B cell (primary cell): ENCODE results near the gene MEIS2. TPM values are rescaled to one million over a fixed set of nuclear protein-coding genes. Genes with fewer than 3 reads are reported as not detected.

Experiments used
- ATAC-seq: fragments of 200-7000 bp; cut with Tn5 transposase; one replicate; pipeline ENCODE4 v1.10.0; 2021; ENCODE audit warnings: low read depth, mild to moderate bottlenecking, moderate number of reproducible peaks, moderate library complexity
- CTCF ChIA-PET: fragments of 350-600 bp; sonication (Branson Sonifier 250); formaldehyde crosslinking; loops from one replicate; lab custom pipeline; 2021; ENCODE audit warnings: antibody characterized with exemption, inconsistent platforms; lab: Charles Lee
- POLR2A ChIA-PET: fragments of 350-600 bp; sonication (Branson Sonifier 250); formaldehyde crosslinking; loops from one replicate; lab custom pipeline; 2021; ENCODE audit warnings: antibody characterized with exemption; lab: Charles Lee
- DNase-seq: peaks from one replicate; pipeline ENCODE4 v3.0.0; 2013
- H2AFZ ChIP-seq: 2 replicates; pipeline ENCODE4 v1.6.1; 2012; ENCODE audit warnings: mild to moderate bottlenecking, low read depth, low read length; ENCODE audit not compliant: insufficient read depth, poor library complexity, severe bottlenecking
- H3K27ac ChIP-seq, 2 donors: 1 replicate in 1 of 2; 2 replicates in 1 of 2; pipeline ENCODE4 v1.5.1; 2012 to 2013; ENCODE audit warnings: low read length in 2 of 2, mild to moderate bottlenecking in 2 of 2, moderate library complexity in 1 of 2
- H3K27me3 ChIP-seq, 4 experiments: fragments of 200-600 bp in 1 of 4; sonication (generic) in 1 of 4; replicated peaks in 1 of 4; 1 replicate in 2 of 4; 2 replicates in 2 of 4; pipeline versions ENCODE4 v1.6.1 to v1.7.0; 2013 to 2016; ENCODE audit warnings: low read length in 3 of 4, mild to moderate bottlenecking in 2 of 4, mixed read lengths in 1 of 4, moderate library complexity in 1 of 4; ENCODE audit not compliant: insufficient read depth in 4 of 4, control insufficient read depth in 3 of 4; ENCODE audit errors: control extremely low read depth in 1 of 4
- H3K36me3 ChIP-seq, 2 experiments: replicated peaks in 1 of 2; 1 replicate in 1 of 2; 2 replicates in 1 of 2; pipeline versions ENCODE4 v1.6.1 to v1.7.1; 2013; ENCODE audit warnings: low read length in 1 of 2; ENCODE audit not compliant: insufficient read depth in 2 of 2, control insufficient read depth in 1 of 2; ENCODE audit errors: control extremely low read depth in 1 of 2, extremely low read depth in 1 of 2
- H3K4me1 ChIP-seq, 2 donors: fragments of 200-600 bp in 1 of 2; sonication (generic) in 1 of 2; 1 replicate in 1 of 2; 2 replicates in 1 of 2; pipeline versions ENCODE4 v1.5.1 to v1.6.1; 2013 to 2017; ENCODE audit warnings: low read length in 2 of 2; ENCODE audit not compliant: control insufficient read depth in 2 of 2, insufficient read depth in 2 of 2
- H3K4me2 ChIP-seq: replicated peaks from 2 replicates; pipeline ENCODE3; 2012; ENCODE audit warnings: mild to moderate bottlenecking, low read depth, low read length; ENCODE audit not compliant: poor library complexity, severe bottlenecking
- H3K4me3 ChIP-seq, 5 experiments: fragments of 200-600 bp in 1 of 5; sonication (generic) in 1 of 5; 1 replicate in 3 of 5; 2 replicates in 2 of 5; pipeline versions ENCODE4 v1.5.1 to v1.7.0; 2011 to 2016; ENCODE audit warnings: low read length in 4 of 5, mild to moderate bottlenecking in 4 of 5, low read depth in 2 of 5, control low read depth in 1 of 5, moderate library complexity in 1 of 5; ENCODE audit not compliant: insufficient read depth in 1 of 5; ENCODE audit errors: control extremely low read depth in 1 of 5, extremely low read depth in 1 of 5
- H3K79me2 ChIP-seq: fragments of 200-600 bp; sonication (generic); one replicate; pipeline ENCODE4 v1.6.0; 2016; ENCODE audit warnings: low read length; ENCODE audit not compliant: control insufficient read depth, insufficient read depth
- H3K9ac ChIP-seq: fragments of 200-600 bp; sonication (generic); 2 replicates; pipeline ENCODE4 v1.6.1; 2017; ENCODE audit warnings: mild to moderate bottlenecking, low read length, moderate library complexity
- H3K9me3 ChIP-seq, 3 donors: one replicate each; pipeline versions ENCODE4 v1.6.1 to v1.7.1; 2013; ENCODE audit warnings: low read length in 2 of 3; ENCODE audit not compliant: control insufficient read depth in 2 of 3, insufficient read depth in 1 of 3; ENCODE audit errors: control extremely low read depth in 1 of 3
- H4K20me1 ChIP-seq: 2 replicates; pipeline ENCODE4 v1.6.0; 2012; ENCODE audit warnings: mild to moderate bottlenecking, low read length; ENCODE audit not compliant: insufficient read depth, control insufficient read depth, poor library complexity, severe bottlenecking
- H3K27ac Mint-ChIP-seq: one replicate; pipeline ENCODE4 v1.8.0; 2021; ENCODE audit warnings: mixed read lengths
- H3K27me3 Mint-ChIP-seq: one replicate; pipeline ENCODE4 v1.8.0; 2021; ENCODE audit warnings: mixed read lengths
- H3K4me1 Mint-ChIP-seq: one replicate; pipeline ENCODE4 v1.8.0; 2021; ENCODE audit warnings: mixed read lengths
- H3K4me3 Mint-ChIP-seq: one replicate; pipeline ENCODE4 v1.8.0; 2021; ENCODE audit warnings: mixed read lengths
- H3K9me3 Mint-ChIP-seq: one replicate; pipeline ENCODE4 v1.8.0; 2022; ENCODE audit warnings: mixed read lengths; ENCODE audit not compliant: insufficient read depth
- EZH2 ChIP-seq: IDR thresholded peaks from 2 replicates; pipeline ENCODE4 v1.6.1; 2012; ENCODE audit warnings: borderline replicate concordance, low read depth, mild to moderate bottlenecking, moderate library complexity, low read length; ENCODE audit not compliant: insufficient read depth, poor library complexity, severe bottlenecking
- WGBS: methylation state at CpG from one replicate; pipeline ENCODE4 v1.1.5; 2013; ENCODE audit warnings: missing lambda C conversion rate; ENCODE audit not compliant: insufficient coverage; 5-methylcytosine and 5-hydroxymethylcytosine counted together
- intact Hi-C: fragments of 100-400 bp; cut with micrococcal nuclease; formaldehyde crosslinking; loops from one replicate; pipeline ENCODE4 v1.10.0; 2022
- polyA plus RNA-seq: library from polyadenylated mRNA; depleted of rRNA; stranded (reverse); fragments of >200 nt; gene quantifications from 2 replicates; pipeline ENCODE4 v1.2.3, GENCODE V29; 2012
- total RNA-seq, 2 donors: library from RNA; stranded (reverse); fragments of 120-200 nt in 1 of 2; gene quantifications; 1 replicate in 1 of 2; 2 replicates in 1 of 2; pipeline versions ENCODE4 v1.2.3 to v1.2.4, GENCODE V29; 2013 to 2022
- TF ChIP-seq, protein P1 (sequence below): fragments of 200-600 bp; IDR thresholded peaks from one replicate; pipeline ENCODE4 v1.8.0; 2022; ENCODE audit warnings: antibody characterized with exemption, mild to moderate bottlenecking

MEIS2 gene
- total and polyA plus RNA-seq, 2 donors (not counting 1 experiment from before 2014, with no cell fraction given): 0.22 TPM; not detected in 1

DNA sequence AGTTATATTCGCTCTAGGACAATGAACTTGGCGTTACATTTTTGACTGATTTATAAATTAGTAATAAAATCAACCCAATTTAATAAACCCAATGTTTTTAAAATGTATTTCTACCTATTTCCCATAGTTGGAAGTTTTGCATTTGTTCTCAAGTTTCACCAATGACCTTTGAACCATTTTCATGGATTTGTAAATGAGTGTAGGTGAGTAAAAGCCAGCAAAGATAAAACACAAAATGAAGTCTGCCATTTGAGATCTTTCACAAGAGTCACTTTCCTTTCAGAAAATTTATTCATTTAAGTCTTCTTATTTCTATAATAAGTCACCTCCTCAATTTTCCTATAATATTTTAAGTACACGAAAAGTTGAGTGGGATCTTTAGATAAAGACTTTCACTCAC is 92.1 kb downstream of the MEIS2 start:
- H3K9me3 ChIP-seq: no peaks in the 10 kb centered on the region
- no peak overlapping the region for H3K27ac ChIP-seq
- Mint-ChIP-seq H3K4me3 (no peak overlapping the region), H3K27ac (no peak overlapping the region), H3K9me3 (peaks cover 2% of the 10 kb centered on the region), H3K4me1 (no peaks in the 10 kb centered on the region), H3K27me3 (peaks cover 3% of the 10 kb centered on the region)
- no peak overlapping the region for H3K9ac ChIP-seq
- CTCF ChIA-PET: no interaction called here
- no CpG with 5 or more reads among the region's 3 CpGs for WGBS
- H3K4me1 ChIP-seq: no peaks in the 10 kb centered on the region
- ATAC-seq (no peak), DNase-seq (no peak)
- H4K20me1 ChIP-seq: no peaks in the 10 kb centered on the region
- TF ChIP-seq, protein P1, sequence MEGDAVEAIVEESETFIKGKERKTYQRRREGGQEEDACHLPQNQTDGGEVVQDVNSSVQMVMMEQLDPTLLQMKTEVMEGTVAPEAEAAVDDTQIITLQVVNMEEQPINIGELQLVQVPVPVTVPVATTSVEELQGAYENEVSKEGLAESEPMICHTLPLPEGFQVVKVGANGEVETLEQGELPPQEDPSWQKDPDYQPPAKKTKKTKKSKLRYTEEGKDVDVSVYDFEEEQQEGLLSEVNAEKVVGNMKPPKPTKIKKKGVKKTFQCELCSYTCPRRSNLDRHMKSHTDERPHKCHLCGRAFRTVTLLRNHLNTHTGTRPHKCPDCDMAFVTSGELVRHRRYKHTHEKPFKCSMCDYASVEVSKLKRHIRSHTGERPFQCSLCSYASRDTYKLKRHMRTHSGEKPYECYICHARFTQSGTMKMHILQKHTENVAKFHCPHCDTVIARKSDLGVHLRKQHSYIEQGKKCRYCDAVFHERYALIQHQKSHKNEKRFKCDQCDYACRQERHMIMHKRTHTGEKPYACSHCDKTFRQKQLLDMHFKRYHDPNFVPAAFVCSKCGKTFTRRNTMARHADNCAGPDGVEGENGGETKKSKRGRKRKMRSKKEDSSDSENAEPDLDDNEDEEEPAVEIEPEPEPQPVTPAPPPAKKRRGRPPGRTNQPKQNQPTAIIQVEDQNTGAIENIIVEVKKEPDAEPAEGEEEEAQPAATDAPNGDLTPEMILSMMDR: no peak
- TF ChIP-seq EZH2: no peak
- H3K79me2 ChIP-seq: no peaks in the 10 kb centered on the region
- H3K4me3 ChIP-seq: no peak overlapping the region
- intact Hi-C loops: no loop called here
- no peak overlapping the region for H2AFZ ChIP-seq
- POLR2A ChIA-PET: no interaction called here
- no peak overlapping the region for H3K4me2 ChIP-seq
- no peaks in the 10 kb centered on the region for H3K36me3 ChIP-seq
- no peaks in the 10 kb centered on the region for H3K27me3 ChIP-seq

DNA sequence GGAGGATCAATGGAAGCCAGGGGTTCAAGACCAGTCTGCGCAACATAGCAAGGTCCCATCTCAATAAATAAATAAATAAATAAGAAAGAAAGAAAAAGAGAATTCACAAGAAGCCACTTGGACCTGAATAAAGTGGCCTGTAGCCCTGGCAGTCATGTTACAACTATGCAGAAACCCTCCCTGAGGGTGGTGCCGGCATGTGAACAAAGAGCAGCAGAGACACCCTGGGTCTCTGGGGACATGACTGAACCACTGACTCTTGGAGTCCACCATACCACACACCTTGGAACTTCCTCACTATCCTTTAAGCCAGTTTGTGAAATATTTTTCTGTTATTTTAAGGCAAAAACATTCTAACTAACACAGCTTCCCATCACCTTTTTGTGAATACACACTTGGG is 93.0 kb downstream of the MEIS2 start:
- no peaks in the 10 kb centered on the region for H3K4me1 ChIP-seq
- no peaks in the 10 kb centered on the region for H4K20me1 ChIP-seq
- Mint-ChIP-seq H3K27me3 (no peaks in the 10 kb centered on the region), H3K27ac (no peak overlapping the region), H3K4me1 (no peaks in the 10 kb centered on the region), H3K4me3 (no peak overlapping the region), H3K9me3 (peaks cover 2% of the 10 kb centered on the region)
- intact Hi-C loops: no loop called here
- no peak overlapping the region for H3K9ac ChIP-seq
- H3K27me3 ChIP-seq: no peaks in the 10 kb centered on the region
- WGBS: 100% methylated on average over 1 of the region's 2 CpGs
- H3K4me3 ChIP-seq: no peak overlapping the region
- ChIA-PET POLR2A (no interaction called here), CTCF (no interaction called here)
- TF ChIP-seq, protein P1: no peak
- TF ChIP-seq EZH2: no peak
- H3K36me3 ChIP-seq: no peaks in the 10 kb centered on the region
- no peak overlapping the region for H3K27ac ChIP-seq
- ATAC-seq: no peak
- DNase-seq: no peak
- no peak overlapping the region for H2AFZ ChIP-seq
- H3K9me3 ChIP-seq: no peaks in the 10 kb centered on the region
- no peaks in the 10 kb centered on the region for H3K79me2 ChIP-seq
- no peak overlapping the region for H3K4me2 ChIP-seq
